ENCODE results near the gene IPCEF1. TPM values are rescaled to one million over a fixed set of nuclear protein-coding genes. Genes with fewer than 3 reads are reported as not detected.

IPCEF1 gene
- total and polyA plus RNA-seq, 2 donors (not counting 3 experiments of a cell fraction or from before 2014, with no cell fraction given), result 0.01 to 0.51 TPM

GRCh38 chr6:154246723-154247118 lies 109.9 kb downstream of the IPCEF1 start:
- Histone ChIP-seq H3K4me1 (ENCODE audit: control insufficient read depth, extremely low read depth, insufficient read depth, low read length) (peaks cover 4% of the 10 kb centered on the region), H3K27me3 (ENCODE audit: control insufficient read depth in 2 of 2, insufficient read depth in 2 of 2, low read length in 2 of 2) (peaks cover 0 to 3% of the 10 kb centered on the region in 2 experiments), H3K4me3 (replicated peaks in 1 of 3; ENCODE audit: insufficient read depth in 1 of 3, low read depth in 1 of 3, low read length in 3 of 3) (peak overlapping the region in 1 of 3 experiments; percentile 21), H3K36me3 (ENCODE audit: control insufficient read depth in 2 of 2, extremely low read depth in 1 of 2, insufficient read depth in 2 of 2, low read length in 2 of 2) (no peaks in the 10 kb centered on the region), H4K20me1 (replicated peaks; ENCODE audit: control insufficient read depth, extremely low read depth, insufficient read depth, low read length) (no peaks in the 10 kb centered on the region), H3K9me1 (replicated peaks; ENCODE audit: control insufficient read depth, extremely low read depth, insufficient read depth, low read length) (no peaks in the 10 kb centered on the region), H3K9ac (replicated peaks; ENCODE audit: extremely low read depth, insufficient read depth, low read length) (no peak overlapping the region), H3K4me2 (ENCODE audit: insufficient read depth, low read length) (peak overlapping the region; percentile 76), H3K27ac (ENCODE audit: insufficient read depth, low read depth, low read length) (no peak overlapping the region), H2AFZ (ENCODE audit: low read depth, low read length) (no peak overlapping the region), H3K79me2 (ENCODE audit: control insufficient read depth, insufficient read depth, low read length) (no peaks in the 10 kb centered on the region), H3K9me3 (replicated peaks; ENCODE audit: control insufficient read depth, insufficient read depth, low read length) (no peaks in the 10 kb centered on the region)
- ChIA-PET POLR2A (interaction anchor here (0.7 kb wide), 1 partner anchor 8 kb away, joined by 6 read pairs; no protein-coding TSS in a partner anchor), CTCF (interaction anchor here (1.1 to 2.5 kb wide), 2 partner anchors 15 to 30 kb away, joined by 4 to 11 read pairs; no protein-coding TSS in a partner anchor)
- no peak for TF ChIP-seq MYC (IDR thresholded peaks at IDR 0.05; ENCODE audit: low read depth, low read length)
- TF ChIP-seq MAX (IDR thresholded peaks at IDR 0.05; ENCODE audit: insufficient read depth, insufficient read length), result no peak
- TF ChIP-seq POLR2AphosphoS5 (IDR thresholded peaks at IDR 0.05; ENCODE audit: insufficient read depth, low read depth, low read length), result no peak
- no peak for TF ChIP-seq JUN (IDR thresholded peaks at IDR 0.05; ENCODE audit: borderline replicate concordance, insufficient read depth, insufficient read length, low read depth)
- TF ChIP-seq, protein P1, sequence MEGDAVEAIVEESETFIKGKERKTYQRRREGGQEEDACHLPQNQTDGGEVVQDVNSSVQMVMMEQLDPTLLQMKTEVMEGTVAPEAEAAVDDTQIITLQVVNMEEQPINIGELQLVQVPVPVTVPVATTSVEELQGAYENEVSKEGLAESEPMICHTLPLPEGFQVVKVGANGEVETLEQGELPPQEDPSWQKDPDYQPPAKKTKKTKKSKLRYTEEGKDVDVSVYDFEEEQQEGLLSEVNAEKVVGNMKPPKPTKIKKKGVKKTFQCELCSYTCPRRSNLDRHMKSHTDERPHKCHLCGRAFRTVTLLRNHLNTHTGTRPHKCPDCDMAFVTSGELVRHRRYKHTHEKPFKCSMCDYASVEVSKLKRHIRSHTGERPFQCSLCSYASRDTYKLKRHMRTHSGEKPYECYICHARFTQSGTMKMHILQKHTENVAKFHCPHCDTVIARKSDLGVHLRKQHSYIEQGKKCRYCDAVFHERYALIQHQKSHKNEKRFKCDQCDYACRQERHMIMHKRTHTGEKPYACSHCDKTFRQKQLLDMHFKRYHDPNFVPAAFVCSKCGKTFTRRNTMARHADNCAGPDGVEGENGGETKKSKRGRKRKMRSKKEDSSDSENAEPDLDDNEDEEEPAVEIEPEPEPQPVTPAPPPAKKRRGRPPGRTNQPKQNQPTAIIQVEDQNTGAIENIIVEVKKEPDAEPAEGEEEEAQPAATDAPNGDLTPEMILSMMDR (IDR thresholded peaks at IDR 0.05; ENCODE audit: extremely low read depth in 1 of 2, insufficient read depth in 1 of 2, low read depth in 1 of 2, low read length in 2 of 2), result no peak
- no peak for TF ChIP-seq POLR2A (IDR thresholded peaks at IDR 0.05; ENCODE audit: low read depth, low read length)
- no peak for TF ChIP-seq EZH2 (IDR thresholded peaks at IDR 0.05; ENCODE audit: borderline replicate concordance, low read depth, low read length, severe bottlenecking)
- TF ChIP-seq FOS (IDR thresholded peaks at IDR 0.05; ENCODE audit: borderline replicate concordance, insufficient read depth, low read length), result no peak
- TF ChIP-seq GATA2 (IDR thresholded peaks at IDR 0.05; ENCODE audit: insufficient read depth, insufficient read length, low read depth, low read length), result no peak
- FAIRE-seq (no peak), DNase-seq (ENCODE audit: low read depth, low spot score) (no peak)
- BruUV-seq (replicated peaks), result no TSS peak
- intact Hi-C loops (cut with micrococcal nuclease) (loop anchor here (2.0 kb wide), 1 partner anchor 46 kb away; no protein-coding TSS in a partner anchor), dilution Hi-C loops (cut with MboI; ENCODE audit: extremely low pct_ligation_motif_present, low sequenced_read_pairs) (no loop called here)
